Esophagus squamous epithelium (tissue), 5 donors: ENCODE data around the gene LRFN3. TPM values are rescaled to one million over a fixed set of nuclear protein-coding genes. Genes with fewer than 3 reads are reported as not detected.

Experiments used
- DNase-seq: peaks from one replicate; lab custom pipeline; 2025; lab: John Stamatoyannopoulos, UW
- H3K27ac ChIP-seq, 4 donors: fragments of 200-600 bp; sonication (generic); one replicate each; pipeline ENCODE4 v1.5.1; 2016 to 2019; ENCODE audit warnings: mild to moderate bottlenecking in 1 of 4
- H3K27me3 ChIP-seq, 4 donors: fragments of 200-600 bp; sonication (generic); 1 replicate in 3 of 4; 2 replicates in 1 of 4; pipeline versions ENCODE4 v1.5.1 to v1.6.0; 2017 to 2021; ENCODE audit warnings: antibody characterized with exemption in 1 of 4
- H3K36me3 ChIP-seq, 3 donors: fragments of 200-600 bp; sonication (generic); one replicate each; pipeline ENCODE4 v1.5.1; 2016 to 2019
- H3K4me1 ChIP-seq, 3 donors: fragments of 200-600 bp; sonication (generic); one replicate each; pipeline ENCODE4 v1.5.1; 2017 to 2019
- H3K4me3 ChIP-seq, 4 donors: fragments of 200-600 bp; sonication (generic); 1 replicate in 3 of 4; 2 replicates in 1 of 4; pipeline ENCODE4 v1.5.1; 2016 to 2019; ENCODE audit warnings: mild to moderate bottlenecking in 2 of 4, moderate library complexity in 1 of 4
- H3K9me3 ChIP-seq, 3 donors: fragments of 200-600 bp; sonication (generic); one replicate each; pipeline ENCODE4 v1.5.1; 2016 to 2019
- CTCF ChIP-seq, 6 experiments: fragments of 450-650 bp in 4 of 6; fragments of 200-600 bp in 2 of 6; sonication (generic) in 2 of 6; IDR thresholded peaks; one replicate each; pipeline ENCODE4 v1.5.1; 2016 to 2019; ENCODE audit warnings: antibody characterized with exemption in 6 of 6, mild to moderate bottlenecking in 4 of 6, moderate library complexity in 4 of 6
- POLR2A ChIP-seq, 4 donors: fragments of 450-650 bp; IDR thresholded peaks; one replicate each; pipeline ENCODE4 v1.6.1; 2017; ENCODE audit warnings: antibody characterized with exemption in 4 of 4, mild to moderate bottlenecking in 4 of 4, moderate library complexity in 3 of 4
- WGBS, 2 donors: methylation state at CpG; one replicate each; pipeline ENCODE4 v1.1.5; 2018; 5-methylcytosine and 5-hydroxymethylcytosine counted together
- intact Hi-C: fragments of 100-400 bp; cut with DNase I; formaldehyde crosslinking; loops from one replicate; pipeline ENCODE4 v1.15.0; 2022
- total RNA-seq, 4 donors: library from RNA; depleted of rRNA; stranded (reverse); fragments of >200 nt; gene quantifications; one replicate each; pipeline ENCODE4 v1.1.0, GENCODE V29; 2016
- donor health status: DM: yes; HTN: yes; CAD: no.

The LRFN3 gene
- total RNA-seq, 4 donors from 2014 or later, result 5.6 to 12.4 (median 7.5) TPM

GRCh38 chr19:35942235-35942634, 6.1 kb downstream of the LRFN3 start:
- intact Hi-C loops, result no loop called here
- no peak overlapping the region for H3K27ac ChIP-seq
- H3K4me3 ChIP-seq, result no peak overlapping the region
- WGBS, 2 donors, result 92% methylated on average over 2 of the region's 3 CpGs; no CpG with 5 or more reads in 1 of the 2 donors
- no peaks in the 10 kb centered on the region for H3K27me3 ChIP-seq
- peaks cover 7 to 23% (median 8%) of the 10 kb centered on the region in 3 donors for H3K4me1 ChIP-seq
- H3K36me3 ChIP-seq, result peaks cover 0 to 65% (median 8%) of the 10 kb centered on the region in 3 donors
- H3K9me3 ChIP-seq, result no peaks in the 10 kb centered on the region
- no peak for TF ChIP-seq CTCF (IDR thresholded peaks at IDR 0.05)
- no peak for TF ChIP-seq POLR2A (IDR thresholded peaks at IDR 0.05)
- no peak for DNase-seq

- Histone ChIP-seq H3K9me3 (no peaks in the 10 kb centered on the region), H3K4me1 (peaks cover 0 to 9% (median 0%) of the 10 kb centered on the region in 3 donors), H3K36me3 (peaks cover 0 to 65% (median 8%) of the 10 kb centered on the region in 3 donors), H3K4me3 (no peak overlapping the region), H3K27ac (no peak overlapping the region), H3K27me3 (no peaks in the 10 kb centered on the region)
- no peak for DNase-seq
- WGBS, 2 donors, result 76% methylated on average over 9 of the region's 9 CpGs
- no peak for TF ChIP-seq POLR2A (IDR thresholded peaks at IDR 0.05)
- TF ChIP-seq CTCF (IDR thresholded peaks at IDR 0.05), result no peak
- intact Hi-C loops, result no loop called here
Measured at GRCh38 chr19:35943321-35944301, 7.4 kb downstream of the LRFN3 start.

GRCh38 chr19:35944556-35944955, 8.4 kb downstream of the LRFN3 start:
- intact Hi-C loops, result no loop called here
- WGBS, 2 donors, result 83% methylated on average over 21 of the region's 52 CpGs; no CpG with 5 or more reads in 1 of the 2 donors
- H3K36me3 ChIP-seq, result peaks cover 0 to 59% (median 8%) of the 10 kb centered on the region in 3 donors

GRCh38 chr19:35945121-35945790, 9.1 kb downstream of the LRFN3 start:
- Histone ChIP-seq H3K27ac (no peak overlapping the region), H3K9me3 (no peaks in the 10 kb centered on the region), H3K36me3 (peaks cover 0 to 52% (median 5%) of the 10 kb centered on the region in 3 donors), H3K4me1 (no peaks in the 10 kb centered on the region), H3K27me3 (no peaks in the 10 kb centered on the region), H3K4me3 (no peak overlapping the region)
- 83% methylated on average over 1 of the region's 11 CpGs; no CpG with 5 or more reads in 1 of the 2 donors for WGBS, 2 donors
- TF ChIP-seq POLR2A (IDR thresholded peaks at IDR 0.05) (no peak), CTCF (IDR thresholded peaks at IDR 0.05) (no peak)
- intact Hi-C loops, result no loop called here
- DNase-seq, result no peak

More at GRCh38 chr19:35944556-35944955, 8.4 kb downstream of the LRFN3 start:
- no peaks in the 10 kb centered on the region for H3K27me3 ChIP-seq
- no peaks in the 10 kb centered on the region for H3K4me1 ChIP-seq
- no peak for TF ChIP-seq CTCF (IDR thresholded peaks at IDR 0.05)
- no peak for TF ChIP-seq POLR2A (IDR thresholded peaks at IDR 0.05)
- no peak for DNase-seq
- no peak overlapping the region for H3K27ac ChIP-seq
- no peaks in the 10 kb centered on the region for H3K9me3 ChIP-seq
- H3K4me3 ChIP-seq, result no peak overlapping the region
